Posterior vena cava (tissue), 2 donors: ENCODE results near the gene AFF3. TPM values are rescaled to one million over a fixed set of nuclear protein-coding genes. Genes with fewer than 3 reads are reported as not detected.

Source experiments
- DNase-seq: peaks from one replicate; pipeline ENCODE4 v3.0.0-alpha.2; 2020; ENCODE audit warnings: low spot score
- intact Hi-C, 2 donors: fragments of 100-400 bp; cut with DNase I; formaldehyde crosslinking; loops; one replicate each; pipeline versions ENCODE4 v1.14.1 to v1.14.2; 2022 to 2023
- total RNA-seq, 2 donors: library from RNA; stranded (reverse); fragmentation: NEBNext Ultra II Directional; extraction: Animal tissue kit (Norgen Biotek cat#: 25700); gene quantifications; one replicate each; pipeline ENCODE4 v1.2.1, GENCODE V29; 2021
- donor health status: DM: yes; HTN: yes; CAD: no.
- donor health status: DM: yes; HTN: yes; CAD: no.

AFF3 gene
- total RNA-seq, 2 donors from 2014 or later: 15.5 to 26.4 TPM

DNA sequence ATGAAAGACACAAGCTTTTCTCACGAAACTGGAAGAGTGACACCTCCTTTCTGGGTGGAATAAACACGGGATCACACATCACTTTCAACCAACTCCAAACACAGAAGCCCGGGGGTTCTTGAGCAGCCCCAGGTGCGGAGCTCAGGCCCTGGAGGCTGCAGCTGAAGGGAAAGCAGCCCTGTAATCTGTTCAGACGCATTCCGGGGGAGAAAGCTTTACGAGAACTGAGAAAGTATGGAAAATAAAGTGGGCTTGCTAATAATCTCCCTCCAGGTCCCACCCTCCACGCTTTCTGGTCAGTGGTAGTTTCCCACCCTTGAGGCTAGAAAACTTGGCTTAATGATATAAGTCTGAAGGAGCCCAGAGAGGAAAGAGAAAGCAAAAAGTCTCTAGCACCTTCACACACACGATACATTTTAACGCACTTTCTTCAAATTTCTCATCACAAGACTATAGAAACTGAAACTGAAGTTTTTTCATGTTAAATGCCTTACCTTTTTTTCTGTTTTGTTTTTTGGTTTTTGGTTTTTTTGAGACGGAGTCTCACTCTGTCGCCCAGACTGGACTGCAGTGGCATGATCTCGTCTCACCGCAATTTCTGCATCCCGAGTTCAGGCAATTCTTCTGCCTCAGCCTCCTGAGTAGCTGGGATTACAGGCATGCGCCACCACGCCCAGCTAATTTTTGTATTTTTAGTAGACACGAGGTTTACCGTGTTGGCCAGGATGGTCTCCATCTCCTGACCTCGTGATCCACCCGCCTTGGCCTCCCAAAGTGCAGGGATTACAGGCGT is 141.3 kb downstream of the AFF3 start:
- no peak for DNase-seq
- intact Hi-C loops: no loop called here

- intact Hi-C loops: no loop called here
- no peak for DNase-seq
These were observed 143.6 kb downstream of the AFF3 start for GRCh38 chr2:99998651-99999320.

GRCh38 chr2:99989905-99990304 is 152.5 kb downstream of the AFF3 start:
- intact Hi-C loops: no loop called here
- no peak for DNase-seq

GRCh38 chr2:99988599-99988998 is 153.8 kb downstream of the AFF3 start:
- intact Hi-C loops: no loop called here

GRCh38 chr2:99987160-99987559 is 155.2 kb downstream of the AFF3 start:
- DNase-seq: no peak
- intact Hi-C loops: no loop called here

More at GRCh38 chr2:99988599-99988998, 153.8 kb downstream of the AFF3 start:
- no peak for DNase-seq

GRCh38 chr2:99984799-99985515 is 157.4 kb downstream of the AFF3 start:
- intact Hi-C loops: no loop called here
- no peak for DNase-seq

DNA sequence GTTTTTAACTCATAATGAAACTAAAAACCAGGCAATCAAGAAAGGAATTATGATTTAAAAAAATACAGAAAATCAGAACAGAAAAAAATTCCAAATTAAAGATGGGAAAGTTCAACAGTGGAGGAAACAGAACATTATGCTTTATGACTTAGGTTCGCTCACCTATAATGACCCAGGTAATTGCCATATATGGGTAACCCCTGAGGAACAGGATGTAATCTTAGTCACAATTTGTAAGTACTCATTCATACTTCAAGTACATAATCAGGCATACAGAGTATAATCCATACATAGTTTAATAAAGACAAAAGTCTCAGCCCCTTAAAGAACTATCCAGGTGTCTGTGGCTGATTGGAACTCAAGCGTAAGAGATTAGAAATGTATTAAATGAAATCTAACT is 159.6 kb downstream of the AFF3 start:
- intact Hi-C loops: no loop called here
- no peak for DNase-seq

DNA sequence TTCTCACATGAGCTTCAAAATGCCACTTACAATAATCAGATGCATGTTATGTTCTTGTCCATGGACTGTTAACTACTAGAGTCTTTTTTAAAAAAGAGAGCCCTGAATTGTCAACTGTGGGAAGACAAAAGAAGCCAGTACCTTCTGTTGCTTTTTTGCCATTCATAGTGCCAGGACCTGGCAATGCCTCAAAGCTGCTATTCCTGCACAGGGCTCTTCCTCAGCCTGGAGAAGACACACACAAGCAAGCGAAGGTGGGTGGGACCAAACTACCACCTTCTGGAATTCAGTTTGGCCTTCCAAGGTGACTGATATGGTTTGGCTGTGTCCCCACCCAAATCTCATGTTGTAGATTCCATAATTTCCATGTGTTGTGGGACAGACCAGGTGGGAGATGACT is 160.6 kb downstream of the AFF3 start:
- intact Hi-C loops: no loop called here

GRCh38 chr2:99980176-99980575 is 162.2 kb downstream of the AFF3 start:
- DNase-seq: no peak
- intact Hi-C loops: no loop called here

More for the DNA sequence above, 160.6 kb downstream of the AFF3 start:
- DNase-seq: no peak

GRCh38 chr2:99977966-99978365 is 164.4 kb downstream of the AFF3 start:
- intact Hi-C loops: no loop called here
- no peak for DNase-seq

GRCh38 chr2:99975386-99975785 is 167.0 kb downstream of the AFF3 start:
- no peak for DNase-seq
- intact Hi-C loops: no loop called here

- intact Hi-C loops: no loop called here
These were observed 167.6 kb downstream of the AFF3 start for GRCh38 chr2:99974682-99975375.

GRCh38 chr2:99974275-99974674 is 168.1 kb downstream of the AFF3 start:
- intact Hi-C loops: no loop called here
- no peak for DNase-seq

More at GRCh38 chr2:99974682-99975375, 167.6 kb downstream of the AFF3 start:
- DNase-seq: no peak

- intact Hi-C loops: no loop called here
- DNase-seq: no peak
These were observed 171.0 kb downstream of the AFF3 start for GRCh38 chr2:99971326-99971900.

GRCh38 chr2:99970292-99970868 is 172.0 kb downstream of the AFF3 start:
- intact Hi-C loops: no loop called here
- DNase-seq: no peak

- intact Hi-C loops: no loop called here
- DNase-seq: no peak
These were observed 181.0 kb downstream of the AFF3 start for GRCh38 chr2:99961196-99961913.

- intact Hi-C loops: no loop called here
- DNase-seq: no peak
These were observed 181.6 kb downstream of the AFF3 start for GRCh38 chr2:99960790-99961189.

DNA sequence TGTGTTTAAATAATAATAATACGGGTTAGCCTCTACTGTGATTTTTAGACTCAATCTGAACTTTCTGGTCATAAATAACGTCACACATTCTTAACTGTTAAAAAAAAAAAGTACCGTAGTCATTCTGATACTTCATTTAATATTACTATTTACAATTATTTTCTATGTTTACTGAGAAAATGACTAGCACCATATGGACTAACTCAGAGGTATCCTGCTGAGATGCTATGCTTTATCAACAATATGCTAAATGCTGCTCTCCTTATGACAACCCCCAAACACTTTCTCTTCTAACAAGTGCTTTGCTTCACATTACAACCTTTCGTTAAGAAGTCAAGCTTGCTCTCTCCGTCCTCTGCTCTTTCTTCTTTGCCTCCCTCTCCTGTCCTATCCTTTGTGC is 182.1 kb downstream of the AFF3 start:
- no peak for DNase-seq
- intact Hi-C loops: no loop called here
